Body of pancreas (tissue), 4 donors: ENCODE results near the gene ATF3.

Source experiments
- POLR2A ChIP-seq, 3 donors: fragments of 450-650 bp; IDR thresholded peaks; one replicate each; pipeline ENCODE4 v1.6.1; 2016; ENCODE audit warnings: antibody characterized with exemption in 3 of 3, mild to moderate bottlenecking in 2 of 3
- TF ChIP-seq, protein P1 (sequence below), 7 experiments: fragments of 450-650 bp in 4 of 7; fragments of 200-600 bp in 3 of 7; sonication (generic) in 3 of 7; IDR thresholded peaks; one replicate each; pipeline ENCODE4 v1.5.1; 2016 to 2019; ENCODE audit warnings: antibody characterized with exemption in 7 of 7

DNA sequence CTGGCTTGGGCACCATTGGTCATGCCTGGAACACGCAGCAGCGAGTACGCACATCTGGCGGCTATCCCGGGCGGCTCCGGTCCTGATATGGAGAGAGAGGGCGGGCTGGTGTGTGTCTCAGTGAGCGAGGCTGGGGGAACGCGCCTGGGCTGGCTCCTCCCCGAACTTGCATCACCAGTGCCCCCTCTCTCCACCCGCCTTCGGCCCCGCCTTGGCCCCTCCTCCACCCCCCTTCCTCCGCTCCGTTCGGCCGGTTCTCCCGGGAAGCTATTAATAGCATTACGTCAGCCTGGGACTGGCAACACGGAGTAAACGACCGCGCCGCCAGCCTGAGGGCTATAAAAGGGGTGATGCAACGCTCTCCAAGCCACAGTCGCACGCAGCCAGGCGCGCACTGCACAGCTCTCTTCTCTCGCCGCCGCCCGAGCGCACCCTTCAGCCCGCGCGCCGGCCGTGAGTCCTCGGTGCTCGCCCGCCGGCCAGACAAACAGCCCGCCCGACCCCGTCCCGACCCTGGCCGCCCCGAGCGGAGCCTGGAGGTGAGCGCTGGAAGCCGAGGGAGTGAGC, at the start of gene ATF3:
- TF ChIP-seq, protein P1, sequence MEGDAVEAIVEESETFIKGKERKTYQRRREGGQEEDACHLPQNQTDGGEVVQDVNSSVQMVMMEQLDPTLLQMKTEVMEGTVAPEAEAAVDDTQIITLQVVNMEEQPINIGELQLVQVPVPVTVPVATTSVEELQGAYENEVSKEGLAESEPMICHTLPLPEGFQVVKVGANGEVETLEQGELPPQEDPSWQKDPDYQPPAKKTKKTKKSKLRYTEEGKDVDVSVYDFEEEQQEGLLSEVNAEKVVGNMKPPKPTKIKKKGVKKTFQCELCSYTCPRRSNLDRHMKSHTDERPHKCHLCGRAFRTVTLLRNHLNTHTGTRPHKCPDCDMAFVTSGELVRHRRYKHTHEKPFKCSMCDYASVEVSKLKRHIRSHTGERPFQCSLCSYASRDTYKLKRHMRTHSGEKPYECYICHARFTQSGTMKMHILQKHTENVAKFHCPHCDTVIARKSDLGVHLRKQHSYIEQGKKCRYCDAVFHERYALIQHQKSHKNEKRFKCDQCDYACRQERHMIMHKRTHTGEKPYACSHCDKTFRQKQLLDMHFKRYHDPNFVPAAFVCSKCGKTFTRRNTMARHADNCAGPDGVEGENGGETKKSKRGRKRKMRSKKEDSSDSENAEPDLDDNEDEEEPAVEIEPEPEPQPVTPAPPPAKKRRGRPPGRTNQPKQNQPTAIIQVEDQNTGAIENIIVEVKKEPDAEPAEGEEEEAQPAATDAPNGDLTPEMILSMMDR (IDR thresholded peaks at IDR 0.05): peak in 2 of 7 experiments; percentile 16
- peak; percentile 100 for TF ChIP-seq POLR2A (IDR thresholded peaks at IDR 0.05)
